VCaP (cell line): ENCODE results near the gene SERPINE1.

ENCODE experiments used
- H3K27ac ChIP-seq: fragments of 450-650 bp; 2 replicates; pipeline ENCODE4 v1.5.1; 2017
- TF ChIP-seq, protein P1 (sequence below): fragments of 450-650 bp; conservative IDR thresholded peaks from 2 replicates; pipeline ENCODE4 v1.5.1; 2017; ENCODE audit warnings: mild to moderate bottlenecking, moderate library complexity

Gene SERPINE1

DNA sequence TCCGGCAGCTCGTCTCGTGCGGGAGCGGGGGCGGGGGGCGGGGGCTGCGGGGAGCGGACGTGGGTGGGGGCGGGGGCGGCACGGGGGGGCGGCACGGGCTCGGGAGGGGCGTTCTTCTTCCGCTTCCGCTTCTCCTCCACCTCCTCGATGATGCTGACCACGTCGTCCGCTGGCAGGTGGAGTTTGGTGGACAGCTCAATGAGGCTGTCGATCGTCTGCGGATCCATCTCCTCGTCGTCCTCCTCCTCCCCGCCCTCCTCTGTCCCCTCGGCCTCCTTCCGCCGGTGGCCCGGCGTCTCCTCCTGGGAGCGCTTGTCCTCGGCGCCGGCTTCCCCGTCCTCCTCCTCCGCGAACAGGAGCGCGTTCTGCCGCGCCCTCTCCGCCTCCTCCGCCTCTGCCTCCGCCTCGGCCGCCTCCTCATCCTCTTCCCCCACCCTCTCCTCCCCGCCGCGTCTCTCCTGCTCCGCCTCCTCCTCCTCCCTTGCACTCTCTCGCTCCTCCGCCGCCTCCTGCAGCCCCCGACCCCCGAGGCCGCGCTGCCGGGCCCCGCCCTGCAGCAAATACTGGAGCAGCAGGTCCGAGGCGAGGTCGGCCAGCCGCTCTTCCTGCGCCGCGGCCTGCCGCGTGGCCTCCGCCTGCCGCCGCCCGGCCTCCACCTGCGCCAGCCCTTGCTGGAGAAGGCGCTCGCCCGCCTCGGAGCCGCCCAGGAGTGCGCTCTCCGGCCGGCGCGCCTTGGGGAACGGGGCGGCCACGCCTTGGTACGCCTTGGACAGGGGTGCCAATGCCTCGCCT, 36.6 kb downstream of the SERPINE1 start:
- TF ChIP-seq, protein P1, sequence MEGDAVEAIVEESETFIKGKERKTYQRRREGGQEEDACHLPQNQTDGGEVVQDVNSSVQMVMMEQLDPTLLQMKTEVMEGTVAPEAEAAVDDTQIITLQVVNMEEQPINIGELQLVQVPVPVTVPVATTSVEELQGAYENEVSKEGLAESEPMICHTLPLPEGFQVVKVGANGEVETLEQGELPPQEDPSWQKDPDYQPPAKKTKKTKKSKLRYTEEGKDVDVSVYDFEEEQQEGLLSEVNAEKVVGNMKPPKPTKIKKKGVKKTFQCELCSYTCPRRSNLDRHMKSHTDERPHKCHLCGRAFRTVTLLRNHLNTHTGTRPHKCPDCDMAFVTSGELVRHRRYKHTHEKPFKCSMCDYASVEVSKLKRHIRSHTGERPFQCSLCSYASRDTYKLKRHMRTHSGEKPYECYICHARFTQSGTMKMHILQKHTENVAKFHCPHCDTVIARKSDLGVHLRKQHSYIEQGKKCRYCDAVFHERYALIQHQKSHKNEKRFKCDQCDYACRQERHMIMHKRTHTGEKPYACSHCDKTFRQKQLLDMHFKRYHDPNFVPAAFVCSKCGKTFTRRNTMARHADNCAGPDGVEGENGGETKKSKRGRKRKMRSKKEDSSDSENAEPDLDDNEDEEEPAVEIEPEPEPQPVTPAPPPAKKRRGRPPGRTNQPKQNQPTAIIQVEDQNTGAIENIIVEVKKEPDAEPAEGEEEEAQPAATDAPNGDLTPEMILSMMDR, result no peak
- H3K27ac ChIP-seq, result peak overlapping the region; percentile 98

DNA sequence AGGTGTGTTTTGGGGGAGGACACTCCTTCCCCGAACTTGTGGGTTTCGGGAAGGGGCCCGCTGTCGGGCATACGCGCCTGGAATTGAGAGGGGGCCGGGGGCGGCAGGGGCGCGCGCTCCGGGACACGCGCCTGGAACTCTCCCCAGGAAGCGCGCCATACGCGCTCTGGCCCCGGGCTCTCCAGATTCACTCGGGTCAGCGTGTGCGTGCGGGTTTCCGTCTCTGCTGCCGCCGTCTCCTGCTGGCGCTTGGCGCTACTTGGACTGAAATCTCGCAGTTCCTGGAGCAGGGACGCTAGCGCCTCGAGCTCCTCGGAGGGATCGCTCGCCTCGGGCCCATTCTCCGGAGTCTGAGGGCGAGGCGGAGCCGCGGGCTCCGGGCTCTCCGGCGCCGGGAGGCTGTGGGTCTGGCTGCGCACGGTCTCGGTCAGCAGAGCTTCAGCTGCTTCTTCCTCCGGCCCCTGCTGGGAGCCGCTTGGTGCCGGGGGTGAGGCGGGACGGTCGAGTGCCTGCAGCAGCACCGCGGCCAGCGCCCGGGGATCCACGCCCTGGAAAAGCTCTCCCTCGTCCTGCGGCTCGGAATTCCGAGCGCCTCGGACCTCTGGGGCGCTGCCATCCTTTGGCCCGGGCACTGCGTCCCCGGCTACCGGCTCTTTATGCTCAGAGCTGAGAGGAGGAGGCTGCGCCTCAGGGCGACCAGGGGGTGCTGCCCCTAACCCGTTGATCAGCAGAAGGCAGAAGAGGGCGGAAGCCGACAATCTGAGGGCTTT, 37.4 kb downstream of the SERPINE1 start:
- TF ChIP-seq, protein P1, result no peak
- H3K27ac ChIP-seq, result peak overlapping the region; percentile 98

DNA sequence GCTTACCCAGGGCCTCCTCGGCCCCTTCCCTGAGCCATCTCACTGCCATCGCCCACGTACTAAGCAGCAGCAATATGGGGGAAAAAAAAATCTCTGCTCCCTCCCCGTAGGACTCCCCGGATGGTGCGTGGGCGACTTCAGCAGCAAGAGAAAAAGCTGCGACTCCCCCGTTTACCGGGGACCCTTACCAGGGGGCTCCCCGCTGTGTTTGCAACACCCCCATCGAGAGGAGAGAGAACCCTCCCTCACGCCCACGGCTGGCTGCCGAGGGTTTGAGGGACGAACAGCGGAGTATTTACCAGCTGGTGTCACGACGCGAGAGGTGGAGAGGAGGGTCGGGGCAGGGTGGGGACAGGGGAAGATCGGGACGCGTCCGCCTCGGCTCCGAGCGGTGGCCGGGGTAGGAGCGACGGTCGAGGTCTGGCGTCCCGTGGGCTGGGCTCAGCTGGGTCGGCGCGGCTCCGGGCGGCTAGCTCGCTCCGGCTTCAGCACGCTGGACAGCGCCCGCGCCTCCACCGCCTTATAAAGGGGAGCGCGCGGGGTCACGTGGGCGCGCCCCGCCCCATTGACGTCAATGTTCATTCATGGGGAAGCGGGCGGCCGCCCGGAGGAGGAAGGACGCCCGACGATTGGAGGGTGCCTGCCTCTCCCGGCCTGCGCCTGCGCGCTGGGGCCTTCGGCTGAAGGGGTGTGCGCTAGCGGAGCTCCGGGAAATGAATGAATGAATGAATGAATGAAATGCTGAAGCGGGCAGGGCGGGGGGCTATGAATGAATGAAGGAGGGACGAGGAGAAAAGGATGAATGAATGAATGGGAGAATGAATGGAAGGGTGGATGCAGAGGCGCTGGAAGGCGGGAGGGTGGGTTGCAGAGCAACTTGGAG, 38.4 kb downstream of the SERPINE1 start, which contains the start of gene VGF:
Gene VGF, minus strand, starts transcription at position 495 of the 883 bp plus-strand sequence. CDS start 726 bp downstream, outside the sequence.
- TF ChIP-seq, protein P1, result no peak

DNA sequence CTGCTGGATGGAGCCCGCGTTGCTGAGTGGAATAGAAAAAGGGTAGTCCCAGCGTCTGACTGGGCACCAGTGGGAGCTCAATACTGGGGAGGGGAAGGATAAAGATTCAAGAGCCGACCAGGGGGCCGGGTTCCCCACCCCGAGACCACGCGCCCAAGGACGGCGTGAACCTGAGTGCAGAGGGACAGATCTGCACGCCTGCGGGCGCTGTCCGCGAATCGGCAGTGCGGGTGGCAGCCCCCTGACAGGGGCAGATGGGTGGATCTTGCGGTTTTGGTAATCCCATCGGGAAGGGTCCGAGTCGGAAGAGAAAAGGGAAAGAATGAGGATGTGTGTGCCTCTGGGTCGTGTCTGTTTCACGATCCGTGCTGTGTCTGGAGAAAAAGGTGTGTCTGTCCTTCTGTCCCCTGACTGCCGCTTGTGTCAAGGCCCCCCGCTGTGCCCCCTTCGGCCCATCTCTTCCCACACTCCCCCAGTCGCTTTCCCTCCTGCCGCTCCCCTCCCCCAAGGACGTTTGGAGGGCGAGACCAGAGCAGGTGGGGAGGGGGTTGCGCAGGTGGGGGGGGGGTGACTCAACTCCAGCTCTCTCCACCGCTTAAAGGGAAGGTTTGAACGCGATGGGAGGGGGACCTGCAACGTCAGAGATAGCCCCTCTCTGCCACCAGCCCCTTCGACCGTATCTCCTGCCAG, 39.2 kb downstream of the SERPINE1 start:
- no peak overlapping the region; the same call in 1 of the 2 replicates for H3K27ac ChIP-seq
- TF ChIP-seq, protein P1, result no peak

More for the DNA sequence above, 38.4 kb downstream of the SERPINE1 start, which contains the start of gene VGF:
- peak within 1 kb of the TSS; percentile 98 for H3K27ac ChIP-seq

DNA sequence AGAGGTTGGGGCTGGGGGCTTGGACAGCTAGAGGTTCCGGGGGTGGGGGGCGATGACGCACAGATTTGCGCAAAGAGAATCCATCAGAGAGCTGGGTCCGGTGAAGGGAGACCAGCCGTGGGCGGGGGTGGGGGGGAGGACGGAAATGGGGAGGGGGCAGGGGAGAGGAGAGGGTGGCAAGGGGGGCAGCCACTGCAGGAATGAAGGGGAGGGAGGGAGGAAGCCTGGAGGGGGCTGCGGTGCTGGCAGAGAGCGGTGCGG, 39.7 kb downstream of the SERPINE1 start:
- TF ChIP-seq, protein P1, result no peak
- no peak overlapping the region for H3K27ac ChIP-seq

DNA sequence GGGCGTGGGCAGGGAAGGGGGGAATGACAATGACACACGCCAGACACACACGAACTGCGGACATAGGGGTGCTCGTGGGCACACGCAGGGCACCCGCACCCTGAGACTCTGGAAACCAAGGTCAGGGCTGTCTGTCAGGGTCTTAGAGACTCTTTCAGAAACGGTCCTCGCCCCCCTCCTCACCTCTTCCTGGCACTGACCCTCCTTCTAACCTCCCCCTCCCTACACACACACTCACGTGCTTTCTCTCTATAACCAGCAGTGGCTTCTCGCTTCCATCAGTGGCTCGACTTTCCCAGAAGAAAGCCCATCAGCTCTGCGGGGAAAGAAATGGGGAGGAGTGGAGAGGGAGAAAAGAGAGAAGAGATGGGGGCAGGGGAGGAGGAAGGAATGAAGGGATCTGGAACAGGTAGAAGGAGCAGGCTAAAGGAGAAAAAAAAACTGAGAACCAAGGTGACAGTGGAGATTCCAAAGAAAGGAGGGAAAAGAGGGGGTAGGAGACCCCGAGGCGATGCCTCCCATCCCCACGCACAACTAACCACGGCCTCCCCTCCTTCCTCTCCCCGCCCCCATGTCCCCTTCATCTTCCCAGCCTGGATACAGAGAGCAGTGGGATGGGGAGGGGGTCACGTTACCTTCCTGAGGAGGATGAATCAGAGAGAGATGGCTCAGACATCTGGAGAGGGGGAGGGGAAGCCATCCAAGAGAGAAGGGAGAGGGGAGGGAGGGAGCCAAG, 40.2 kb downstream of the SERPINE1 start:
- TF ChIP-seq, protein P1, result no peak
- no peak overlapping the region for H3K27ac ChIP-seq
